HG02759 (cell line): ENCODE measurements around the gene RAB26.

Experiments used
- ATAC-seq: cut with Tn5 transposase; IDR thresholded peaks from one replicate; pipeline ENCODE4 v1.9.1; 2021; ENCODE audit warnings: mild to moderate bottlenecking, moderate library complexity; ENCODE audit not compliant: unreplicated experiment

RAB26 gene

GRCh38 chr16:2159175-2159838, 10.9 kb downstream of the RAB26 start:
- ATAC-seq: no peak

- ATAC-seq: no peak
Observed at GRCh38 chr16:2160915-2161551, 12.6 kb downstream of the RAB26 start.

DNA sequence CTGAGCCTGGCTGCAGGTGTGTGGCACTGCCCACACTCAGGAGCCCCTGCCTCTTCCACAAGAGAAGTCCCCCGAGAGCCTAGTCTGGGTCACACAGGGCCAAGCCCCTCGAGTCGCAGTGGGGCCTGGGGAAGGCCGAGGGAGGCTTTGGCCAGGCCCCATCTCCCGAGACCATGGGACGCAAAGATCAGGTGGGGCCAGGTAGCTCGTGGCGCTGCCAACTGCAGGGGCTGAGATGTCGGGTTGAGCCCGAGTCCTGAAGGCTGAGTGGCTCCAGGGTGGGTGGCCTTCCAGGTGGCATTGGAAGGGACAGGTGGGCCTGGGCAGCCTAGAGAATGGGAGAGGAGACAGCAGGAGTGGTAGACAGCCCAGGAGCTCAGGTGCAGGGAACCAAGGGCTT, 13.5 kb downstream of the RAB26 start:
- no peak for ATAC-seq

DNA sequence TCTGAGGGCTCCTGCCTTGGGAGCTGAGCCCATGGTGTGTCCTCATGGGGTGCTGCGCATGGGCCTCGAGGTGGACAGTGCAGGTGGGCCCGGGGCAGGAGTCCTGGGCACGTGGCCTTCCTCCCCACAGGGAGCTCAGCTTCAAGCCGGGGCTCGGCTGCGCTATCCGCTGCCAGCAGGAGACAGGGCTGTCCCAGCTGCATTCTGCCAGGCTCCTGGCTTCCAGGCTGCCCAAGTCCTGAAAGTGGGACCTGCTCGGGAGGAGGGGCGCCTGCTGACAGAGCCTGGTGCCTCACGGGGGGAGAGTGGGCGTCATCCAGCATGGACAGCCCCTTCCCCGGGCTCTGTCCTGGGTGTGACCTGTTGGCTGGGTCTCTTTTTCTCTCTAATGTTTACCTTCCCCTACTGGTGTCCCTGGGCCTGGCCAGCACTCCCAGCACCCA, 14.3 kb downstream of the RAB26 start:
- ATAC-seq: no peak

GRCh38 chr16:2163211-2163881, 14.9 kb downstream of the RAB26 start:
- no peak for ATAC-seq

GRCh38 chr16:2165861-2166260, 17.4 kb downstream of the RAB26 start:
- no peak for ATAC-seq

DNA sequence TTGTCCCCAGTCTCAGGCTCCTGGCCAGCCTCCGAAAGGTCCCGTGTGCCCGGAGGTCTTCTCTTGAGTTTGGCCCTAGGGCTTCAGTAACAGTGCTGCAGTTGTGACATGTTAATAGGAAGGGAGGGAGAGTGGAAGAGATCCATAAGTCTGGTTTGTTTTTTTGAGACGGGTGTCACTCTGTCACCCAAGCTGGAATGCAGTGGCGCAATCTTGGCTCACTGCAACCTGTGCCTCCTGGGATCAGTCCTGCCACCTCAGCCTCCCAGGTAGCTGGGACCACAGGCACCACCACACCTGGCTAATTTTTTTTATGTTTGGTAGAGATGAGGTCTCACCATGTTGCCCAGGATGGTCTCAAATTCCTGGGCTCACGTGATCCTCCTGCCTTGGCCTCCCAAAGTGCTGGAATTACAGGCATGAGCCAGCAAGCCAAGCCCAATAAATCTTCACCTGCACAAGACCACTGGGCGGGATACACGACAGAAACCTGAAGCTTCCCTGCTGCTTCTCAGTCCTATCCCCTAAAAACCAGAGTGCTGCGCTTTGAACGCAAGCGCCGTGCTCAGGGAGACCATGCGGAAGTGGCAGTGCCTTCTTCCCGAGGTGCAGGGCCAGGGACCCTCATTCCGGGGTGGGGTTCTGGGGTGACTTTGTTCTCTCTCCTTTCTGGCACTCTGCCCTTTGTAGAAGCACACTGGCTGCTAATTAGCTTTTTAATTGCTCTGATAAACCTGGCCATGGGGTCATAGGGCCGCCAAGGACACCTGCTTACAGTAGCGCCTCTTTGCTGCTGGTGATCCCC, 18.0 kb downstream of the RAB26 start:
- ATAC-seq: no peak

- no peak for ATAC-seq
Observed at GRCh38 chr16:2167068-2167638, 18.7 kb downstream of the RAB26 start.

DNA sequence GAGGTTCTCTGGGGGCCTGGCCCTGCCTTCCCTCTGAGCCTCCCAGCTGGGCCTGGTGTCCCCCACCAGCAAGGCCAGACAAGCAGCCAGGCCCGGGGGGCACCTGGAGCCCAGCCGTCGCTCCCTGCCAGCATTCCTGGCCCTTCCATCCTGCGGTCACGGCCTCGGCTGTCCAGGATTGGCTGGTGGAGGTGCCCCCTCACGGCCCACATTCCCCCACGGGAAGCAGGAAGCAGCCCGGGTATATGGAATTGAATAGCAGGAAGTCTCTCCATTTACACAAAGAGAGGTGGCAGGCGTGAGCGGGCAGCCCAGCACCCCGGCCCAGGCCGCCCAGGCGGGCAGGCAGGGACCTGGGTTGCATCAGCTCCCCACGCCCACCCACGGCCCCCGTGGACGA, 21.7 kb downstream of the RAB26 start:
- no peak for ATAC-seq

GRCh38 chr16:2170587-2171435, 22.4 kb downstream of the RAB26 start:
- ATAC-seq: no peak

DNA sequence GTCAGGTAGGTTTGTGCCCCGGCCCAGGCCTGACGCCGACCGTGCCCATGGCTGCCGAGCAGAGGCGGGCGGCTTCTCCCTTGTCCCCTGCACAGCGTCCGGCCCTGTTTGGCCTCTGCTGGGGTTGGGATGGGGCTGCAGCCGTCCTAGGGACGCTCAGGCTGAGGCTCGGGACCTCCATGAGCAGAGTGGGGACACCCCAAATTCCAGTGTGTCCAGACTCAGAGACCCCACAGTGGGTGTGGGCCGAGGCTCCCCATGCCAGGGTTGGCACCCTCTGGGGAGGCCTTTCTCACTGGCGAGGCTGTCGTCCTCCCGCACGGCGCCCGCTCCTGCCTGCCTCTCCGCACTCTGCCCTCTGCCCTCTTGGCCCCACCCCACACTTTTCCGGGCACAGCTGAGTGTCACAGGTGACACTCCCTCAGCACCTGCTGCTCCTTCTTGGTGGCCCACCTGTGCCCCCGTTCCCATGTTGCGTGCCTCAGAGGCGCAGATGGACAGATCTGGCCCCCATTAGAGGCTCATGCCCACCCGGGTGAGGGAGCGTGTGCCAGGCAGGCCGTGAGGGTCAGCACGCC, 23.3 kb downstream of the RAB26 start:
- no peak for ATAC-seq

- ATAC-seq: no peak
Observed at GRCh38 chr16:2172688-2173335, 24.4 kb downstream of the RAB26 start.

GRCh38 chr16:2173366-2173765, 24.9 kb downstream of the RAB26 start:
- no peak for ATAC-seq

DNA sequence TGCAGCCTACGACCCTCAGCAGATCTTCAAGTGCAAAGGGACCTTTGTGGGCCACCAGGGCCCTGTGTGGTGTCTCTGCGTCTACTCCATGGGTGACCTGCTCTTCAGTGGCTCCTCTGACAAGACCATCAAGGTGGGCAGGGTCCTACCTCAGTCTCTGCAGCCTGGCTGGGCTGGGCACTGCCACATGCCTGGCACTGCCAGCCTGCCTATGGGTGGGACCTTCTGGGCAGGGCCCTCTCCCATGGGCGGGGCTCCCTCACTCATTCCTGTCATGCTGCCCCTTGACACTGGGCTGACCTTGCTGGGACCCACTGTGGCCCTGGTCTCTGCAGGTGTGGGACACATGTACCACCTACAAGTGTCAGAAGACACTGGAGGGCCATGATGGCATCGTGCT, 25.5 kb downstream of the RAB26 start:
- no peak for ATAC-seq

GRCh38 chr16:2174396-2175131, 26.1 kb downstream of the RAB26 start:
- ATAC-seq: no peak

GRCh38 chr16:2175454-2175853, 27.0 kb downstream of the RAB26 start:
- no peak for ATAC-seq

DNA sequence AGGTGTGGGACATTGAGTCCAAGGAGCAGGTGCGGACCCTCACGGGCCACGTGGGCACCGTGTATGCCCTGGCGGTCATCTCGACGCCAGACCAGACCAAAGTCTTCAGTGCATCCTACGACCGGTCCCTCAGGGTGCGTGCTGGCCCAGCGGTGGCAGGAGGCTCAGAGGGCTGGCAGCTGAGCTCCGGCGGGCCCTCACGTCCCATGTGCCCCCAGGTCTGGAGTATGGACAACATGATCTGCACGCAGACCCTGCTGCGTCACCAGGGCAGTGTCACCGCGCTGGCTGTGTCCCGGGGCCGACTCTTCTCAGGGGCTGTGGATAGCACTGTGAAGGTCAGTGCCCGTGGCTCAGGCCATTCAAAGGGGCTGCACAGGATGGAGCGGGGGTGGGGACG, 27.6 kb downstream of the RAB26 start:
- ATAC-seq: no peak

GRCh38 chr16:2177101-2177500, 28.7 kb downstream of the RAB26 start:
- no peak for ATAC-seq

GRCh38 chr16:2177561-2177960, 29.1 kb downstream of the RAB26 start:
- no peak for ATAC-seq
